ENCODE results near the gene SPAG16. TPM values are rescaled to one million over a fixed set of nuclear protein-coding genes. Genes with fewer than 3 reads are reported as not detected.

Gene SPAG16
- total and polyA plus RNA-seq, 11 donors: 9.8 to 26.1 (median 15.2) TPM

- no peak for ATAC-seq
- peaks cover 0 to 6% (median 0%) of the 10 kb centered on the region in 12 donors for H3K4me1 ChIP-seq
- no peaks in the 10 kb centered on the region for H3K9me3 ChIP-seq
- H3K27ac ChIP-seq: no peak overlapping the region
- WGBS, 4 donors: 90 to 98% (median 95%) methylated on average over 1 of the region's 1 CpG
- no peak for DNase-seq
- no peak overlapping the region for H3K4me3 ChIP-seq
- peaks cover 0 to 4% (median 0%) of the 10 kb centered on the region in 9 donors for H3K27me3 ChIP-seq
- H3K36me3 ChIP-seq: no peaks in the 10 kb centered on the region
- intact Hi-C loops (cut with DNase I): loop anchor here in 1 of 10 donors (10.0 kb wide), 1 partner anchor 558 kb away; no protein-coding TSS in a partner anchor
- TF ChIP-seq POLR2A (IDR thresholded peaks at IDR 0.05): no peak
- TF ChIP-seq CTCF (IDR thresholded peaks at IDR 0.05): no peak
These were observed 41.6 kb upstream of the SPAG16 start for GRCh38 chr2:213242653-213243052.

- no peak for ATAC-seq
- Histone ChIP-seq H3K27ac (no peak overlapping the region), H3K36me3 (no peaks in the 10 kb centered on the region), H3K4me3 (no peak overlapping the region), H3K27me3 (peaks cover 0 to 4% (median 0%) of the 10 kb centered on the region in 9 donors), H3K4me1 (peaks cover 0 to 6% (median 0%) of the 10 kb centered on the region in 12 donors), H3K9me3 (no peaks in the 10 kb centered on the region)
- no peak for DNase-seq
- TF ChIP-seq POLR2A (IDR thresholded peaks at IDR 0.05): no peak
- TF ChIP-seq CTCF (IDR thresholded peaks at IDR 0.05): no peak
- 80 to 85% (median 82%) methylated on average over 6 of the region's 6 CpGs for WGBS, 4 donors
- intact Hi-C loops (cut with DNase I): loop anchor here in 1 of 10 donors (10.0 kb wide), 1 partner anchor 559 kb away; no protein-coding TSS in a partner anchor
These were observed 40.8 kb upstream of the SPAG16 start for GRCh38 chr2:213243189-213244044.

GRCh38 chr2:213246497-213247281 is 37.6 kb upstream of the SPAG16 start:
- peaks cover 0 to 4% (median 0%) of the 10 kb centered on the region in 9 donors for H3K27me3 ChIP-seq
- H3K27ac ChIP-seq: no peak overlapping the region
- H3K9me3 ChIP-seq: no peaks in the 10 kb centered on the region
- no peaks in the 10 kb centered on the region for H3K4me1 ChIP-seq
- no peak for DNase-seq
- TF ChIP-seq CTCF (IDR thresholded peaks at IDR 0.05) (peak; percentile 51 to 81 (median 68)), POLR2A (IDR thresholded peaks at IDR 0.05) (no peak)
- H3K36me3 ChIP-seq: no peaks in the 10 kb centered on the region
- H3K4me3 ChIP-seq: no peak overlapping the region
- whole genome bisulfite sequencing, 4 donors: 2 to 3% (median 2%) methylated on average over 4 of the region's 4 CpGs
- ATAC-seq: no peak
- intact Hi-C loops (cut with DNase I): loop anchor here in 2 of 10 donors (5.0 to 10.0 kb wide), 2 partner anchors 416 to 562 kb away; no protein-coding TSS in a partner anchor

- Histone ChIP-seq H3K36me3 (no peaks in the 10 kb centered on the region), H3K27me3 (peaks cover 0 to 4% (median 0%) of the 10 kb centered on the region in 9 donors), H3K4me3 (no peak overlapping the region), H3K9me3 (no peaks in the 10 kb centered on the region), H3K27ac (no peak overlapping the region), H3K4me1 (no peaks in the 10 kb centered on the region)
- DNase-seq (no peak), ATAC-seq (no peak)
- 49 to 63% (median 53%) methylated on average over 4 of the region's 4 CpGs for WGBS, 4 donors
- intact Hi-C loops (cut with DNase I): loop anchor here in 2 of 10 donors (5.0 to 10.0 kb wide), 2 partner anchors 415 to 563 kb away; no protein-coding TSS in a partner anchor
- TF ChIP-seq CTCF (IDR thresholded peaks at IDR 0.05) (no peak), POLR2A (IDR thresholded peaks at IDR 0.05) (no peak)
These were observed 36.7 kb upstream of the SPAG16 start for GRCh38 chr2:213247566-213247965.

Data from heart left ventricle (tissue), 16 donors.